H9 (cell line): ENCODE results near the gene NCOA6. TPM values are rescaled to one million over a fixed set of nuclear protein-coding genes. Genes with fewer than 3 reads are reported as not detected.

Source experiments
- DNase-seq: peaks from one replicate; pipeline ENCODE4 v3.0.0-alpha.2; 2017
- H2AFZ ChIP-seq: one replicate; pipeline ENCODE4 v1.6.1; 2013; ENCODE audit warnings: mild to moderate bottlenecking, low read length, control low read depth, moderate library complexity
- H2AK5ac ChIP-seq: 2 replicates; pipeline ENCODE4 v1.6.1; 2013; ENCODE audit warnings: low read length, control low read depth, mixed read lengths; ENCODE audit not compliant: insufficient read length
- H2BK120ac ChIP-seq: one replicate; pipeline ENCODE4 v1.6.1; 2013; ENCODE audit warnings: low read depth, mild to moderate bottlenecking, low read length, control low read depth, inconsistent platforms; ENCODE audit not compliant: poor library complexity, severe bottlenecking
- H2BK12ac ChIP-seq: 2 replicates; pipeline ENCODE4 v1.6.1; 2013; ENCODE audit warnings: low read length, control low read depth, mixed read lengths, low read depth; ENCODE audit not compliant: insufficient read length
- H2BK15ac ChIP-seq: 2 replicates; pipeline ENCODE4 v1.6.1; 2013; ENCODE audit warnings: low read depth, low read length, control low read depth
- H2BK20ac ChIP-seq: one replicate; pipeline ENCODE4 v1.6.1; 2013; ENCODE audit warnings: low read depth, mild to moderate bottlenecking, low read length, control low read depth, inconsistent platforms; ENCODE audit not compliant: poor library complexity, severe bottlenecking
- H2BK5ac ChIP-seq: 2 replicates; pipeline ENCODE4 v1.6.1; 2013; ENCODE audit warnings: low read length, control low read depth, mixed read lengths; ENCODE audit not compliant: insufficient read length
- H3K14ac ChIP-seq: 2 replicates; pipeline ENCODE4 v1.6.1; 2013; ENCODE audit warnings: low read length, control low read depth; ENCODE audit not compliant: insufficient read depth
- H3K18ac ChIP-seq: 2 replicates; pipeline ENCODE4 v1.6.1; 2013; ENCODE audit warnings: low read depth, mild to moderate bottlenecking, mixed read lengths, low read length, control low read depth; ENCODE audit not compliant: insufficient read length
- H3K23ac ChIP-seq: 2 replicates; pipeline ENCODE4 v1.6.1; 2013; ENCODE audit warnings: low read length, control low read depth, mixed read lengths, low read depth; ENCODE audit not compliant: insufficient read length
- H3K23me2 ChIP-seq: 2 replicates; pipeline ENCODE4 v1.6.1; 2013; ENCODE audit warnings: low read depth, mild to moderate bottlenecking, mixed read lengths, low read length, control low read depth; ENCODE audit not compliant: insufficient read length, poor library complexity, severe bottlenecking
- H3K27ac ChIP-seq: 2 replicates; pipeline ENCODE4 v1.5.1; 2013; ENCODE audit warnings: low read length, control low read depth, mixed read lengths, low read depth; ENCODE audit not compliant: insufficient read length
- H3K27me3 ChIP-seq: 2 replicates; pipeline ENCODE4 v1.6.1; 2013; ENCODE audit warnings: low read length, control low read depth, inconsistent platforms; ENCODE audit not compliant: insufficient read depth
- H3K4ac ChIP-seq: 2 replicates; pipeline ENCODE4 v1.6.1; 2013; ENCODE audit warnings: low read depth, mild to moderate bottlenecking, control low read depth, inconsistent platforms, low read length, moderate library complexity
- H3K4me1 ChIP-seq: 2 replicates; pipeline ENCODE4 v1.6.1; 2013; ENCODE audit warnings: low read length, control low read depth, inconsistent platforms; ENCODE audit not compliant: insufficient read depth
- H3K4me2 ChIP-seq: 2 replicates; pipeline ENCODE4 v1.6.1; 2013; ENCODE audit warnings: low read length, control low read depth, mixed read lengths; ENCODE audit not compliant: insufficient read length, insufficient read depth
- H3K56ac ChIP-seq: 2 replicates; pipeline ENCODE4 v1.6.1; 2013; ENCODE audit warnings: low read depth, mild to moderate bottlenecking, mixed read lengths, low read length, control low read depth; ENCODE audit not compliant: insufficient read length
- H3K79me1 ChIP-seq: 2 replicates; pipeline ENCODE4 v1.6.1; 2013; ENCODE audit warnings: low read depth, mild to moderate bottlenecking, moderate library complexity, low read length, control low read depth, inconsistent platforms; ENCODE audit not compliant: insufficient read depth, poor library complexity, severe bottlenecking
- H3K79me2 ChIP-seq: 2 replicates; pipeline ENCODE4 v1.6.1; 2013; ENCODE audit warnings: low read length, control low read depth, inconsistent platforms; ENCODE audit not compliant: insufficient read depth
- H3K9ac ChIP-seq: 2 replicates; pipeline ENCODE4 v1.6.1; 2013; ENCODE audit warnings: low read length, control low read depth, mixed read lengths; ENCODE audit not compliant: insufficient read length; ENCODE audit errors: extremely low read depth
- H3K9me3 ChIP-seq: one replicate; pipeline ENCODE4 v1.6.1; 2013; ENCODE audit warnings: low read depth, low read length, inconsistent platforms; ENCODE audit not compliant: control insufficient read depth
- H3T11ph ChIP-seq: one replicate; pipeline ENCODE4 v1.6.1; 2013; ENCODE audit warnings: mild to moderate bottlenecking, low read length, control low read depth, inconsistent platforms
- H4K20me1 ChIP-seq: one replicate; pipeline ENCODE4 v1.6.1; 2013; ENCODE audit not compliant: control insufficient read depth, insufficient read length, insufficient read depth
- H4K5ac ChIP-seq: 2 replicates; pipeline ENCODE4 v1.6.1; 2013; ENCODE audit warnings: low read depth, mild to moderate bottlenecking, mixed read lengths, low read length, control low read depth; ENCODE audit not compliant: insufficient read length
- H4K8ac ChIP-seq: replicated peaks from 2 replicates; pipeline ENCODE4 v1.6.1; 2013; ENCODE audit warnings: low read length, control low read depth, mixed read lengths, low read depth; ENCODE audit not compliant: insufficient read length
- H4K91ac ChIP-seq: 2 replicates; pipeline ENCODE4 v1.6.1; 2013; ENCODE audit warnings: low read depth, mild to moderate bottlenecking, moderate library complexity, mixed read lengths, low read length, control low read depth; ENCODE audit not compliant: insufficient read length
- H3K27ac Mint-ChIP-seq, 3 experiments: 2 replicates in 2 of 3; 3 replicates in 1 of 3; pipeline ENCODE4 v1.8.0; 2020 to 2021; ENCODE audit warnings: mixed read lengths in 3 of 3, mild to moderate bottlenecking in 1 of 3, moderate library complexity in 1 of 3
- H3K27me3 Mint-ChIP-seq: 2 replicates; pipeline ENCODE4 v1.8.0; 2021; ENCODE audit warnings: low read depth, mild to moderate bottlenecking, moderate library complexity, mixed read lengths
- H3K36me3 Mint-ChIP-seq, 3 experiments: 2 replicates in 2 of 3; 3 replicates in 1 of 3; pipeline ENCODE4 v1.8.0; 2020 to 2021; ENCODE audit warnings: low read depth in 3 of 3, mixed read lengths in 3 of 3; ENCODE audit not compliant: insufficient read depth in 1 of 3
- H3K4me1 Mint-ChIP-seq, 2 experiments: 2 replicates each; pipeline ENCODE4 v1.8.0; 2020; ENCODE audit warnings: mixed read lengths in 2 of 2
- H3K4me3 Mint-ChIP-seq, 2 experiments: 2 replicates in 1 of 2; 3 replicates in 1 of 2; pipeline ENCODE4 v1.8.0; 2020 to 2021; ENCODE audit warnings: mild to moderate bottlenecking in 2 of 2, mixed read lengths in 2 of 2, moderate library complexity in 1 of 2
- H3K9me3 Mint-ChIP-seq, 2 experiments: 2 replicates in 1 of 2; 3 replicates in 1 of 2; pipeline ENCODE4 v1.8.0; 2020; ENCODE audit warnings: mild to moderate bottlenecking in 2 of 2, mixed read lengths in 2 of 2, moderate library complexity in 1 of 2
- CTCF ChIP-seq: fragments of 200-600 bp; sonication (generic); conservative IDR thresholded peaks from 3 replicates; pipeline ENCODE4 v1.8.0; 2021; ENCODE audit warnings: antibody characterized with exemption, mild to moderate bottlenecking
- WGBS: extraction: QIAGEN DNeasy Blood & Tissue Kit; methylation state at CpG from one replicate; pipeline ENCODE4 v1.1.7; 2013; ENCODE audit warnings: missing lambda C conversion rate, low lambda C conversion rate, mixed read lengths; ENCODE audit not compliant: insufficient read length; ENCODE audit errors: extremely low coverage; 5-methylcytosine and 5-hydroxymethylcytosine counted together
- total RNA-seq: library from RNA; stranded (reverse); gene quantifications from 2 replicates; pipeline ENCODE4 v1.2.1, GENCODE V29; 2021

Gene NCOA6
- total RNA-seq, 1 experiment from 2014 or later: 23.9 TPM

- Mint-ChIP-seq H3K4me1 (peaks cover 31 to 38% of the 10 kb centered on the region in 2 experiments), H3K4me3 (no peak overlapping the region), H3K27ac (no peak overlapping the region; a peak in 1 of 7 replicates), H3K27me3 (peaks cover 66% of the 10 kb centered on the region), H3K9me3 (no peaks in the 10 kb centered on the region), H3K36me3 (no peaks in the 10 kb centered on the region)
- Histone ChIP-seq H3K23me2 (peaks cover 25% of the 10 kb centered on the region), H3T11ph (no peak overlapping the region), H3K18ac (no peak overlapping the region), H4K5ac (no peak overlapping the region), H3K4ac (no peak overlapping the region), H3K4me1 (no peaks in the 10 kb centered on the region), H2BK20ac (no peak overlapping the region), H4K8ac (no peak overlapping the region), H3K27ac (no peak overlapping the region), H3K27me3 (peaks cover 15% of the 10 kb centered on the region; the same call in 1 of the 2 replicates), H2BK12ac (no peak overlapping the region), H3K79me2 (no peaks in the 10 kb centered on the region), H3K9me3 (no peaks in the 10 kb centered on the region), H4K91ac (no peak overlapping the region), H2AK5ac (no peak overlapping the region), H2AFZ (no peak overlapping the region), H2BK15ac (no peak overlapping the region), H2BK120ac (no peak overlapping the region), H4K20me1 (no peaks in the 10 kb centered on the region), H2BK5ac (no peak overlapping the region), H3K9ac (no peak overlapping the region), H3K4me2 (no peak overlapping the region), H3K14ac (no peak overlapping the region), H3K79me1 (no peaks in the 10 kb centered on the region), H3K56ac (no peak overlapping the region), H3K23ac (no peak overlapping the region)
- WGBS: no CpG with 5 or more reads among the region's 1 CpG
- no peak for DNase-seq
- no peak for TF ChIP-seq CTCF
These were observed 119.1 kb downstream of the NCOA6 start for GRCh38 chr20:34706302-34706875.
